ENCODE data around the gene USP22.
A peak's percentile ranks its signal among the peaks of the same experiment; 100 is the strongest.
"Not testable (repeated sequence)": the region's sequence is repeated elsewhere in the genome, so short reads cannot be mapped to it uniquely, and the experiment has no call there.

USP22 gene

GRCh38 chr17:21042458-21043295 is at the start of gene USP22:
TSS of gene USP22 (minus strand) at chr17:21043011. CDS start at chr17:21042835, 176 bp downstream.
- peak; percentile 22 to 92 for DNase-seq (ENCODE audit: low read depth in 2 of 2)

- DNase-seq (ENCODE audit: low read depth in 2 of 2) = no peak
Observed at GRCh38 chr17:21090902-21091618, 48.2 kb upstream of the USP22 start.

DNA sequence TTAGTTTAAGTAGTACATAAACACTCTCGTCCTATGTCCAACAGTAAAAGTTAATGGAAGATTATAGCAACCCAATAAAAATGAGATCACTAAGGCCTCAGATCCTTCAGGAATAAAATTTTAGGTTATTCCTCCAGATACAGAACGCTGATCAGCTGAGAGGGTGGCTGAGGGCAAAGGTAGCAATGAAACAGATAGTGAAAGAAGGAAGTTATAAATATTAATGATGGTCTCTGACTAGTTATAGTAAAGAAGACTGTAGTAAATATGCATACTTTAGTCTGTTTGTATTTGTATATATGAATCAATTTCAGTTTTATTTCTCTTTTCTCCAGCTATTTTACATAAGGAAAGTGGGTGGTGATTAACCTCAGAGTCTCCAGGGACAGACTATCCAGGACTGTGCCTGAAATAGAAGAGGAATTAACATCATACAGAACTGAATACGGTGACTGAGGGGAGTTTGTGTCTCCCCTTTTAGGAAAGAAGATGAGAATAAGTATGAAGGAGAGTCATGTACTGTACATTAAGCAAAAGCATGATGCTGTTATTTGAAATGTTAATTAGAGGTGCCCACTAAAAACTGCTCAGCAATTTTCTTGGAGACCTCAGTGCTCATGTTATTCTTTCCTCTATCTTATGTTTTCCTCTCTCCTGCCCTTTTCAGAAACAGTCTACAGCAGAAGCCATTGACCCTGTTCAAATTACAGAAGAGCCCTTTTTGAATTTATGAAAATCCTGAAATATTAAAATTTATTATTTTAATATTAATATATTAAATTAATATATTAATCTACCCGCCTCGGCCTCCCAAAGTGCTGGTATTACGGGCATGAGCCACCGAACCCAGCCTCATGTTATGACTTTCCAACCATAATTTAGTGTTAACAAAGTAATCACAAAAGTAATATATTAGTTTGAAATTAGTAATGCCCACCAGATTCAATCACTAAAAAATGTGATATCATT is 47.4 kb upstream of the USP22 start:
- no peak for DNase-seq (ENCODE audit: low read depth in 2 of 2)

DNA sequence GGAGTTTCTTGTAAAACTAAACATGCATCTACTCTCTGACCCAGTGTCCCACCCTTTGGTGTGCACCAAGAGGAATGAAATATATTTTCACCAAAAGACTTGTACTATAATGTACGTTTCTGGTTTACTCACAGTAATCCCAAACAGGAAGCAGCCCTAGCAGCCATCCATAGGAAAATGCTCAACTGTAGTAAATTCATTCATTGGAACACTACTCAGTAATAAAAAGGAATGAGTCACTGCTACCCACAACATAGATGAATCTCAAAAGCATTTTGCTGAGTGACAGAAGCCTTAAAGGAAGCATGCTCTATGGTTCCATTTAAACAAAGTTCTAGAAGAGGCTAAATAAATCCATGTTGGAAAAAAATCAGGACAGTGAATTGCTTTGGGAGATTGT is 46.3 kb upstream of the USP22 start:
- DNase-seq (ENCODE audit: low read depth in 2 of 2) = no peak

- no peak for DNase-seq (ENCODE audit: low read depth in 2 of 2)
Observed at GRCh38 chr17:21085707-21086106, 42.9 kb upstream of the USP22 start.

DNA sequence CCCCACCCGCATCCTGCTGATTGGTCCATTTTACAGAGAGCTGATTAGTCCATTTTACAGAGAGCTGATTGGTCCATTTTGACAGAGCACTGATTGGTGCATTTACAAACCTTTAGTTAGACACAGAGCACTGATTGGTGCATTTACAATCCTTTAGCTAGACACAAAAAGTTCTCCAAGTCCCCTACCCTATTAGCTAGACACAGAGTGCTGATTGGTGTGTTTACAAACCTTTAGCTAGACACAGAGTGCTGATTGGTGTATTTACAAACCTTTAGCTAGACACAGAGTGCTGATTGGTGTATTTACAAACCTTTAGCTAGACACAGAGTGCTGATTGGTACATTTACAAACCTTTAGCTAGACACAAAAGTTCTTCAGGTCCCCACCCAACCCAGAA is 42.5 kb upstream of the USP22 start:
- DNase-seq (ENCODE audit: low read depth in 2 of 2) = not testable (repeated sequence)

GRCh38 chr17:21082001-21082436 is 39.2 kb upstream of the USP22 start:
- DNase-seq (ENCODE audit: low read depth in 2 of 2) = no peak

DNA sequence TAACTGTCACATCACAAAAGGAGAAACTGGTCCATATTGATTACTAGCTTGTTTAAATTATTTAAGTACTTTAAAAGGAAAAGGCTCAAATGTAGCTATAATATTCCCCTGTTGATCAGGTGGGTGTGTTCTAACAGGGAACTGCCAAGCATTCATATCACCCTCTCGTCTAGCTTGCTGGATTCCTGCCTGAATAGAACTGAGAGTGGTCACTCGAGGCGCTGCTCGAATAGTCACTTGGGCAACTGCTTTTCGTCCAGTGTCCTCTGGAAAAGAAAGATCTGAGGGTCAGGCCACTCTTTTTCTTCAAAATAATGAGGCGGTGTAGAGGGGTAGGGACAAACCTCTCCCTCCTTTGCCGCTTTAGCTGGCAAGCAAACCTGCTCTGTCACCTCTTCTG is 36.4 kb upstream of the USP22 start:
- DNase-seq (ENCODE audit: low read depth in 2 of 2) = no peak

GRCh38 chr17:21078016-21078780 is 35.4 kb upstream of the USP22 start:
- DNase-seq (ENCODE audit: low read depth in 2 of 2) = no peak

DNA sequence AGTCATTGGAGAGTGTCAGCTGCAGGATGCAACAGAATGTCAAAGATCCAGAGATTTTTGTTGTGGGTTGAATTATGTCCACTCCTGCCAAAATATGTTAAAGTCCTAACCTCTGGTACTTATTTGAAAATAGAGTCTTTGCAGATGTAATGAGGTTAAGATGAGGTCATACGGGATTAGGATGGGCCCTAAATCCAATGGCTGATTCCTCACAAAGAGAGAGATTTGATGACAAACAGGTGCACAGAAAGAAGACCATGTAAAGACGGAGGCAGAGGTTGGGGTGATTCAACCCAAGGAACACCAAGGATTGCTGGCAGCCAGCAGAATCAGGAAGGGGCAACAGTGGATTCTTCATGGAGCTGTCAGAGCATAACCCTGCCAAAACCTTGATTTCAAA is 34.5 kb upstream of the USP22 start:
- DNase-seq (ENCODE audit: low read depth in 2 of 2) = no peak

GRCh38 chr17:21076242-21076641 is 33.4 kb upstream of the USP22 start:
- no peak for DNase-seq (ENCODE audit: low read depth in 2 of 2)

GRCh38 chr17:21075739-21076085 is 32.9 kb upstream of the USP22 start:
- no peak for DNase-seq (ENCODE audit: low read depth in 2 of 2)

- DNase-seq (ENCODE audit: low read depth in 2 of 2) = no peak
Observed at GRCh38 chr17:21072745-21073197, 30.0 kb upstream of the USP22 start.

DNA sequence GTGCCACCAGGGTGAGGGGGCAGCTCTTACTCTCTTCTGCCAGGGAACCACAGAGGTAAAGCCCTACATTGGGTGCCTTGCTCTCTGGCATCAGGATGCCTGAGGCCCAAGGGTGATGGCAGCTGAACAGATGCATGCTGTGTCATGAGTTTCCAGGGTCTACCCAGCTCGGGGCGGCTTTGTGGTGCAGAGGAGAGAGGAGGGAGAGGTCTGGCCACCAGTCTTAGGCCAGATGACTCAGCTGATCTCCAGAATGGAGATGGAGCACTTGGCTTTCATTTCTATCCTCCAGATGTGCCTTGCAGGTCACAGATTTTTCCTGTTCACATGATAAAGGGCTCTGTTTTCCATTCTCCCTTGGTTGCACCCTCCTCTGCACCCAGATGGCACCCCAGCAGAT is 23.6 kb upstream of the USP22 start:
- DNase-seq (ENCODE audit: low read depth in 2 of 2) = no peak

GRCh38 chr17:21061971-21062526 is 19.2 kb upstream of the USP22 start:
- DNase-seq (ENCODE audit: low read depth in 2 of 2) = no peak

GRCh38 chr17:21061158-21061835 is 18.5 kb upstream of the USP22 start:
- no peak for DNase-seq (ENCODE audit: low read depth in 2 of 2)

DNA sequence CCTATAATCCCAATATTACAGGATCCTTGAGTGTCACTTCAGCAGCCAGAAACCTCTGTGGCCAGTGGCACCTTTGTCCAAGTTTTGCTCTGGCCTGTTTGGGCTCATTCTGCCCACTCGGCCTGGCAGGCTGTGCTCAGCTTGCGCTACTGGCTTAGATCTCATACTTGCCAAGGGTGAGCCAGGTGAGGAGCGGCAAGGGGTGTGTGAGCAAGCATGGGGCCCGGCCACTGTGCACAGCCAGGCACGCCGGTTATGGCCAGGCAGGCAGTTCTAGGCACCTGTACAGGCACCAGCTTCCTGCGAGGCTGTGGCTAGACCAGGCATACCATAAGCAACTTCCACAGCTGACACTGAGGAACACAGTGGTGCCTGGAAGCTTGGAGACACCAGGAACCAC is 16.9 kb upstream of the USP22 start:
- no peak for DNase-seq (ENCODE audit: low read depth in 2 of 2)

DNA sequence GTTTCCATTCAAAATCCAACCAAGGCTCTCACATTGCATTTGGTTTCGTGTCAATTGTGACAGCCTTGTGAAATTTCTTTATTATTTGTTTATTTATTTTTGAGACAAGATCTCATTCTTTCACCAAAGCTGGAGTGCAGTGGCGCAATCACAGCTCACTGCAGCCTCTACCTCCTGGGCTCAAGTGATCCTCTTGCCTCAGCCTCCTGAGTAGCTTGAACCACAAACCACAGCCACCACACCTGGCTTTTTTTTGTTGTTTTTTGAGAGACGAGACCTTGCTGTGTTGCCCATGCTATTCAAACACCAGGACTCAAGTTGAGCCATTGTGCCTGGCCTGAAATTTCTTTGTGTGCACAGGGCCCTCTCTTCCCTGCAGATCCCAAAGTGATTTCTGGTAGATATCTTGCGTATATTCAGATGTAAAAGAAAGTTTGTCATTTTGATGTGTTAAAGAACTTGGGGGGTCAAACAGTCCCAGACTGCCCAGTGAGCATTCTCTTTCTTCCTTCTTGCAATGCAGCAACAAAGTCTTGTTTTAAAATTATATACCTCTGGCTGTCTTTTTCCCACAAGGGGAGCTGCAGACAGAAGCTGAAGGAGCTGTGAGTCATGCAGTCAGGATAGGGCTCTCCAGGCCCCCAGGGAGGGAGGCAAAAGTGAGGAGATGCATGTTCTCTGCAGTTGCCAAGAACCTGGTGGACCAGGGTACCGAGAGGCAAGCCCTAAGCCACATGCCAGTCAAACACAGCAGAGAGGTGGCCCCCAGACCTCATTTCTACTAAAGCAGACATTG is 15.5 kb upstream of the USP22 start:
- DNase-seq (ENCODE audit: low read depth in 2 of 2) = no peak

DNA sequence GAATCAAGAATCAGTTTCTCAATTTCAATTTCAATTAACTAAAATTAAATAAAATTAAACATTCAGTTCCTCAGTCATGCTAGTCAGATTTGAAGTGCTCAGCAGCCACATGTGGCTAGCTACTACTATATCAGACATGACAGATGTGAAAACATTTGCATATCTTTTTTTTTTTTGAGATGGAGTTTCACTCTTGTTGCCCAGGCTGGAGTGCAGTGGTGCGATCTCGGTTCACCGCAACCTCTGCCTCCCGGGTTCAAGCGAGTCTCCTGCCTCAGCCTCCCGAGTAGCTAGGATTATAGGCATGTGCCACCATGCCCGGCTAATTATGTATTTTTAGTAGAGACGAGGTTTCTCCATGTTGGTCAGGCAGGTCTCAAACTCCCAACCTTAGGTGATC is 10.2 kb upstream of the USP22 start:
- DNase-seq (ENCODE audit: low read depth in 2 of 2) = not testable (repeated sequence)

Data from stimulated activated CD4-positive, alpha-beta T cell treated with anti-CD3 and anti-CD28 coated beads, Interleukin-4, amount 100 ng/mL, for 48 hours (primary cell).